Measurements from ENCODE around the gene SHC2. TPM values are rescaled to one million over a fixed set of nuclear protein-coding genes. Genes with fewer than 3 reads are reported as not detected.

SHC2 gene
- total RNA-seq, 1 donor from 2014 or later, result 2.1 TPM

DNA sequence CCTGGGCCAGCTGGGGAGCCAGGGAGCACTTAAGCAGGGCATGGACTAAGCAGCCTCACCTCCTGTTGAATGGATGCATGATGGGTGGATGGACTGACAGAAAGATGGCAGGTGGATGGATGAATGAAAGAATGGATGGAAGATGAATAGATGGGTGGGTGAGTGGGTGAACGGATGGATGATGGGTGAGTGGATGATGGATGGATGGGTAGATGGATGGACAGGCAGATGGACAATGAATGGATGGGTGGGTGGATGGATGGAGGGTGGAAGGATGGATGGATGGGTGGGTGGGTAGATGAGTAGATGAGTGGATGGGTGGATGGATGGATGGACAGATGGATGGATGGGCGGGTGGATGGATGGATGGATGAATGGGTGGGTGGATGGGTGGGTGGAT is 18.7 kb downstream of the SHC2 start:
- no peak for DNase-seq (ENCODE audit: low read depth)
- no peak overlapping the region for H3K4me3 ChIP-seq (ENCODE audit: low read depth, low read length)
- TF ChIP-seq, protein P1, sequence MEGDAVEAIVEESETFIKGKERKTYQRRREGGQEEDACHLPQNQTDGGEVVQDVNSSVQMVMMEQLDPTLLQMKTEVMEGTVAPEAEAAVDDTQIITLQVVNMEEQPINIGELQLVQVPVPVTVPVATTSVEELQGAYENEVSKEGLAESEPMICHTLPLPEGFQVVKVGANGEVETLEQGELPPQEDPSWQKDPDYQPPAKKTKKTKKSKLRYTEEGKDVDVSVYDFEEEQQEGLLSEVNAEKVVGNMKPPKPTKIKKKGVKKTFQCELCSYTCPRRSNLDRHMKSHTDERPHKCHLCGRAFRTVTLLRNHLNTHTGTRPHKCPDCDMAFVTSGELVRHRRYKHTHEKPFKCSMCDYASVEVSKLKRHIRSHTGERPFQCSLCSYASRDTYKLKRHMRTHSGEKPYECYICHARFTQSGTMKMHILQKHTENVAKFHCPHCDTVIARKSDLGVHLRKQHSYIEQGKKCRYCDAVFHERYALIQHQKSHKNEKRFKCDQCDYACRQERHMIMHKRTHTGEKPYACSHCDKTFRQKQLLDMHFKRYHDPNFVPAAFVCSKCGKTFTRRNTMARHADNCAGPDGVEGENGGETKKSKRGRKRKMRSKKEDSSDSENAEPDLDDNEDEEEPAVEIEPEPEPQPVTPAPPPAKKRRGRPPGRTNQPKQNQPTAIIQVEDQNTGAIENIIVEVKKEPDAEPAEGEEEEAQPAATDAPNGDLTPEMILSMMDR (conservative IDR thresholded peaks at IDR 0.05; ENCODE audit: low read depth, low read length), result no peak

DNA sequence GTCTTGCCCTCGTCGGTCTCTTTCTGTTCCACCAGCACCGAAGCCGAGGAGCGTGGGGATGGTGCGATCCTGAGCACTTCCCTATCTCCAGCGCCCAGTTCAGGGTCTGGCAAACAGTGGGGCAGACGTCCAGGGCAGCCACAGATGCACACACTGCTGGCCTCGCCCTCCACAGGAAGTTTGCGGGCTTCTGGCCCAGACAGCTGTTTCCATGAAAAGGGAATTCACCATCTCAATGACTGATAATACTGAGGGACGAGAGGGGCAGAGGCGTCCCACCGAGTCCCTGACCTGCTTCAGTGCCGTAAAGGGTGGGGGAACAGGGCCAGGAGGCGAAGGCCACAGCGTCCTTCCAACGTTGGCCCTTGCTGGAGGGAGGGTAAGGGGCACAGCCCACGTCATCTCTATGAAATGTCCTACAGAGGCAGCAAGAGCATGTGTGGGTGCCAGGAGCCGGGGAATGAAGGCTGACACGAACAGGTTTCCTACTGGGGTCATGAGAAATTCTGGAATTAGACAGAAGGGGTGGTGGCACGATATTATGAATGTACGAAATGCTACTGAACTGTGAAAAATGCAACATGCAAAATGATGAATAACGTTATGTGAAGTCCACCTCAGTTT is 19.5 kb downstream of the SHC2 start:
- TF ChIP-seq, protein P1 (conservative IDR thresholded peaks at IDR 0.05; ENCODE audit: low read depth, low read length), result no peak
- H3K4me3 ChIP-seq (ENCODE audit: low read depth, low read length), result no peak overlapping the region
- DNase-seq (ENCODE audit: low read depth), result no peak

- no peak for DNase-seq (ENCODE audit: low read depth)
- TF ChIP-seq, protein P1 (conservative IDR thresholded peaks at IDR 0.05; ENCODE audit: low read depth, low read length), result no peak
- H3K4me3 ChIP-seq (ENCODE audit: low read depth, low read length), result no peak overlapping the region
Observed at GRCh38 chr19:440391-441212, 20.2 kb downstream of the SHC2 start.

- TF ChIP-seq, protein P1 (conservative IDR thresholded peaks at IDR 0.05; ENCODE audit: low read depth, low read length), result no peak
- no peak overlapping the region for H3K4me3 ChIP-seq (ENCODE audit: low read depth, low read length)
- no peak for DNase-seq (ENCODE audit: low read depth)
Observed at GRCh38 chr19:439167-439900, 21.5 kb downstream of the SHC2 start.

- H3K4me3 ChIP-seq (ENCODE audit: low read depth, low read length), result no peak overlapping the region
- DNase-seq (ENCODE audit: low read depth), result no peak
- TF ChIP-seq, protein P1 (conservative IDR thresholded peaks at IDR 0.05; ENCODE audit: low read depth, low read length), result no peak
Observed at GRCh38 chr19:438416-438958, 22.3 kb downstream of the SHC2 start.

GRCh38 chr19:437041-437440 is 23.8 kb downstream of the SHC2 start:
- TF ChIP-seq, protein P1 (conservative IDR thresholded peaks at IDR 0.05; ENCODE audit: low read depth, low read length), result no peak
- no peak for DNase-seq (ENCODE audit: low read depth)
- no peak overlapping the region for H3K4me3 ChIP-seq (ENCODE audit: low read depth, low read length)

Data from epithelial cell of proximal tubule (primary cell).